ENCODE measurements around the gene CEP68.

Gene CEP68

GRCh38 chr2:65021709-65022108, 34.5 kb upstream of the CEP68 start:
- Histone ChIP-seq H3K27ac (ENCODE audit: low read length) (no peak overlapping the region), H3K9ac (ENCODE audit: low read length in 2 of 2) (no peak overlapping the region), H3K36me3 (ENCODE audit: control insufficient read depth in 2 of 2, insufficient read depth in 2 of 2, low read length in 2 of 2) (peaks cover 9 to 14% of the 10 kb centered on the region in 2 donors), H3K4me3 (ENCODE audit: low read length in 2 of 2) (no peak overlapping the region), H3K9me3 (ENCODE audit: control insufficient read depth in 2 of 2, low read length in 2 of 2) (no peaks in the 10 kb centered on the region), H3K4me1 (ENCODE audit: control insufficient read depth, insufficient read depth, low read length) (peaks cover 2% of the 10 kb centered on the region), H3K27me3 (ENCODE audit: control insufficient read depth in 1 of 2, insufficient read depth in 2 of 2, low read length in 2 of 2) (no peaks in the 10 kb centered on the region)

GRCh38 chr2:65022189-65022588, 34.0 kb upstream of the CEP68 start:
- no peaks in the 10 kb centered on the region for H3K27me3 ChIP-seq (ENCODE audit: control insufficient read depth in 1 of 2, insufficient read depth in 2 of 2, low read length in 2 of 2)
- H3K9me3 ChIP-seq (ENCODE audit: control insufficient read depth in 2 of 2, low read length in 2 of 2), result no peaks in the 10 kb centered on the region
- no peak overlapping the region for H3K27ac ChIP-seq (ENCODE audit: low read length)
- peaks cover 2% of the 10 kb centered on the region for H3K4me1 ChIP-seq (ENCODE audit: control insufficient read depth, insufficient read depth, low read length)
- H3K4me3 ChIP-seq (ENCODE audit: low read length in 2 of 2), result no peak overlapping the region
- H3K9ac ChIP-seq (ENCODE audit: low read length in 2 of 2), result no peak overlapping the region
- peaks cover 9 to 11% of the 10 kb centered on the region in 2 donors for H3K36me3 ChIP-seq (ENCODE audit: control insufficient read depth in 2 of 2, insufficient read depth in 2 of 2, low read length in 2 of 2)

- Histone ChIP-seq H3K9me3 (ENCODE audit: control insufficient read depth in 2 of 2, low read length in 2 of 2) (no peaks in the 10 kb centered on the region), H3K27ac (ENCODE audit: low read length) (no peak overlapping the region), H3K4me3 (ENCODE audit: low read length in 2 of 2) (no peak overlapping the region), H3K27me3 (ENCODE audit: control insufficient read depth in 1 of 2, insufficient read depth in 2 of 2, low read length in 2 of 2) (no peaks in the 10 kb centered on the region), H3K9ac (ENCODE audit: low read length in 2 of 2) (no peak overlapping the region), H3K36me3 (ENCODE audit: control insufficient read depth in 2 of 2, insufficient read depth in 2 of 2, low read length in 2 of 2) (peaks cover 6 to 7% of the 10 kb centered on the region in 2 donors), H3K4me1 (ENCODE audit: control insufficient read depth, insufficient read depth, low read length) (no peaks in the 10 kb centered on the region)
Observed at GRCh38 chr2:65023742-65024141, 32.5 kb upstream of the CEP68 start.

- H3K4me1 ChIP-seq (ENCODE audit: control insufficient read depth, insufficient read depth, low read length), result no peaks in the 10 kb centered on the region
- no peaks in the 10 kb centered on the region for H3K9me3 ChIP-seq (ENCODE audit: control insufficient read depth in 2 of 2, low read length in 2 of 2)
- no peak overlapping the region for H3K4me3 ChIP-seq (ENCODE audit: low read length in 2 of 2)
- H3K27me3 ChIP-seq (ENCODE audit: control insufficient read depth in 1 of 2, insufficient read depth in 2 of 2, low read length in 2 of 2), result no peaks in the 10 kb centered on the region
- H3K27ac ChIP-seq (ENCODE audit: low read length), result no peak overlapping the region
- H3K36me3 ChIP-seq (ENCODE audit: control insufficient read depth in 2 of 2, insufficient read depth in 2 of 2, low read length in 2 of 2), result peaks cover 2 to 5% of the 10 kb centered on the region in 2 donors
- H3K9ac ChIP-seq (ENCODE audit: low read length in 2 of 2), result no peak overlapping the region
Observed at GRCh38 chr2:65024149-65024829, 31.9 kb upstream of the CEP68 start.

- no peak overlapping the region for H3K9ac ChIP-seq (ENCODE audit: low read length in 2 of 2)
- H3K4me1 ChIP-seq (ENCODE audit: control insufficient read depth, insufficient read depth, low read length), result no peaks in the 10 kb centered on the region
- no peaks in the 10 kb centered on the region for H3K27me3 ChIP-seq (ENCODE audit: control insufficient read depth in 1 of 2, insufficient read depth in 2 of 2, low read length in 2 of 2)
- H3K4me3 ChIP-seq (ENCODE audit: low read length in 2 of 2), result no peak overlapping the region
- peaks cover 2 to 5% of the 10 kb centered on the region in 2 donors for H3K36me3 ChIP-seq (ENCODE audit: control insufficient read depth in 2 of 2, insufficient read depth in 2 of 2, low read length in 2 of 2)
- H3K9me3 ChIP-seq (ENCODE audit: control insufficient read depth in 2 of 2, low read length in 2 of 2), result no peaks in the 10 kb centered on the region
- H3K27ac ChIP-seq (ENCODE audit: low read length), result no peak overlapping the region
Observed at GRCh38 chr2:65025453-65026123, 30.6 kb upstream of the CEP68 start.

GRCh38 chr2:65026154-65026553, 30.1 kb upstream of the CEP68 start:
- Histone ChIP-seq H3K27ac (ENCODE audit: low read length) (no peak overlapping the region), H3K9ac (ENCODE audit: low read length in 2 of 2) (no peak overlapping the region), H3K27me3 (ENCODE audit: control insufficient read depth in 1 of 2, insufficient read depth in 2 of 2, low read length in 2 of 2) (no peaks in the 10 kb centered on the region), H3K36me3 (ENCODE audit: control insufficient read depth in 2 of 2, insufficient read depth in 2 of 2, low read length in 2 of 2) (peaks cover 1 to 2% of the 10 kb centered on the region in 2 donors), H3K9me3 (ENCODE audit: control insufficient read depth in 2 of 2, low read length in 2 of 2) (no peaks in the 10 kb centered on the region), H3K4me1 (ENCODE audit: control insufficient read depth, insufficient read depth, low read length) (no peaks in the 10 kb centered on the region), H3K4me3 (ENCODE audit: low read length in 2 of 2) (no peak overlapping the region)

GRCh38 chr2:65026704-65027464, 29.3 kb upstream of the CEP68 start:
- no peaks in the 10 kb centered on the region for H3K9me3 ChIP-seq (ENCODE audit: control insufficient read depth in 2 of 2, low read length in 2 of 2)
- no peak overlapping the region for H3K4me3 ChIP-seq (ENCODE audit: low read length in 2 of 2)
- H3K36me3 ChIP-seq (ENCODE audit: control insufficient read depth in 2 of 2, insufficient read depth in 2 of 2, low read length in 2 of 2), result no peaks in the 10 kb centered on the region
- no peaks in the 10 kb centered on the region for H3K4me1 ChIP-seq (ENCODE audit: control insufficient read depth, insufficient read depth, low read length)
- H3K9ac ChIP-seq (ENCODE audit: low read length in 2 of 2), result no peak overlapping the region
- H3K27ac ChIP-seq (ENCODE audit: low read length), result no peak overlapping the region
- no peaks in the 10 kb centered on the region for H3K27me3 ChIP-seq (ENCODE audit: control insufficient read depth in 1 of 2, insufficient read depth in 2 of 2, low read length in 2 of 2)

GRCh38 chr2:65027616-65028244, 28.5 kb upstream of the CEP68 start:
- Histone ChIP-seq H3K27ac (ENCODE audit: low read length) (no peak overlapping the region), H3K4me3 (ENCODE audit: low read length in 2 of 2) (no peak overlapping the region), H3K4me1 (ENCODE audit: control insufficient read depth, insufficient read depth, low read length) (no peaks in the 10 kb centered on the region), H3K9ac (ENCODE audit: low read length in 2 of 2) (no peak overlapping the region), H3K9me3 (ENCODE audit: control insufficient read depth in 2 of 2, low read length in 2 of 2) (no peaks in the 10 kb centered on the region), H3K27me3 (ENCODE audit: control insufficient read depth in 1 of 2, insufficient read depth in 2 of 2, low read length in 2 of 2) (no peaks in the 10 kb centered on the region), H3K36me3 (ENCODE audit: control insufficient read depth in 2 of 2, insufficient read depth in 2 of 2, low read length in 2 of 2) (no peaks in the 10 kb centered on the region)

- H3K9me3 ChIP-seq (ENCODE audit: control insufficient read depth in 2 of 2, low read length in 2 of 2), result no peaks in the 10 kb centered on the region
- H3K9ac ChIP-seq (ENCODE audit: low read length in 2 of 2), result no peak overlapping the region
- no peak overlapping the region for H3K4me3 ChIP-seq (ENCODE audit: low read length in 2 of 2)
- H3K27me3 ChIP-seq (ENCODE audit: control insufficient read depth in 1 of 2, insufficient read depth in 2 of 2, low read length in 2 of 2), result no peaks in the 10 kb centered on the region
- H3K36me3 ChIP-seq (ENCODE audit: control insufficient read depth in 2 of 2, insufficient read depth in 2 of 2, low read length in 2 of 2), result no peaks in the 10 kb centered on the region
- no peak overlapping the region for H3K27ac ChIP-seq (ENCODE audit: low read length)
- H3K4me1 ChIP-seq (ENCODE audit: control insufficient read depth, insufficient read depth, low read length), result no peaks in the 10 kb centered on the region
Observed at GRCh38 chr2:65030476-65031332, 25.5 kb upstream of the CEP68 start.

Measured in stomach smooth muscle (tissue), 2 donors.